HL-60/S4 treated with retinoic acid at 250 ng/mL for 4 days and 3 days (cell line): ENCODE results near the gene ZNF512B.

ENCODE experiments used
- in situ Hi-C: fragments of 300-500 bp; cut with MboI; formaldehyde crosslinking; loops from 2 replicates; pipeline ENCODE4 v1.7.0; 2022; ENCODE audit warnings: low sequenced_read_pairs

ZNF512B gene

DNA sequence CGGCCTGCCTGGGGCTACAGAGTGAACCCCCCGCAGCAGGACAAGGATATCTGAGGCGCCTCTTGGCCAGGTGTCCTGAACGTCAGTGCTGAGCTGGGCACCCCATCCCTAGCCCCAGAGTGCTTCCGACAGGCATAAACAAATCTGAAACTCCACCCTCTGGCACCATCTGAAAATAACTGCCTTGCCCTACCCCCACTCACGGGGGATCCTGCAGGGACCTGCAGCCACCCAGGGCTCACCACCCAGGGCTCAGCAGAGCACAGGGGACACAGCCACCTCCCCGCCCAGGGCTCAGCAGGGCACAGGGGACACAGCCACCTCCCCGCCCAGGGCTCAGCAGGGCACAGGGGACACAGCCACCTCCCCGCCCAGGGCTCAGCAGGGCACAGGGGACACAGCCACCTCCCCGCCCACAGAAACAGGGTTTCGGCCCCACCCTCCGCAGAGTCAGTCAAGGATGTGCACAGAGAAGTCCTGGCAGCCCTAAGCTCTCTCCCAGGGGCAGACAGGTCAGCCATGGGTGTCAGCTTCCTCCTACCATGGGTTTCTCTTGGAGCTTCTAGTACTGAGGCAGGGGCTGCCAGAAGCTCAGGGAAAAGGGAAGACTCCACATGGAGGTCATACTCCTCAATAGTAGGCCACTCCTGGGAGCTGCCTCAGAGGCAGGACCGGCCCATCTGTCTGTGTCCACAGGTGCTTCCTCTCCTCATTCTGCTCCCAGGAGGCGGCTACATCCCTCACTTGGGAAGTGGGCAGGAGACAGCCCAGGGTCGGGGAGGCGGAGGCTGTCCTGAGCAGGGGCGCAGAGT, 18.1 kb downstream of the ZNF512B start:
- in situ Hi-C loops = no loop called here

DNA sequence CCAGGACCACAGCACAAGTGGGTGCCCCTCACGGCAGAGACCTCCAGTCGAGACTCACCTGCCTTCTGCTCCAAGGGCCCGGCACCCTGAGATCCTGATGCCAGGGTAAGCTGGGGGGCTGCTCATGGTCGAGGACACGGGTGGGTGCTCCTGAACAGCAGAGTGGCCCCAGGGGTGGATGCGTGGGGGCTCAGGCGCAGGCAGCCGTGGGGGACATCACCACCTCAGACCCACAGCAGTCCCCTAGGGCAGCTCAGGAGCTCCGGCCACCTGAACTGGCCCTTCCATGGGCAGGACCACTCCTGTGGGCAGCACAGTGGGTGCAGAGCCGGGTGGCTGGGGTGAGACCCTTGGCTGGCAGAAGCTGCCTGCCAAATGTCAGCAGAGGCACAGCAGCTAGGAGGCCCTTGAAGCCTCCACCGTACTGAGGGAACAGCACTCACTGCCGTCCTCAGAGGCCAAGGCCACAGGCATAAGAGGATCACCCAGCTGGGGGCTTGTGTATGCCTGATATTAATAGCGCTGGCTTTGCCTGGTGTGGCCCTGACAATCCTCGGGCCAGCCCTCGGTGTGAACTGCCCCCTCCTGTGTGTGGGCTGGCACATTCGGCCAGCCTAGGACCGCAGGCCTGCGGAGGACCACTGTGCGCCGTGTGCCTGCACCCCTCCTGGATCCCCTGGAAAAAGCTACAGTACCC, 18.9 kb downstream of the ZNF512B start:
- in situ Hi-C loops = no loop called here

DNA sequence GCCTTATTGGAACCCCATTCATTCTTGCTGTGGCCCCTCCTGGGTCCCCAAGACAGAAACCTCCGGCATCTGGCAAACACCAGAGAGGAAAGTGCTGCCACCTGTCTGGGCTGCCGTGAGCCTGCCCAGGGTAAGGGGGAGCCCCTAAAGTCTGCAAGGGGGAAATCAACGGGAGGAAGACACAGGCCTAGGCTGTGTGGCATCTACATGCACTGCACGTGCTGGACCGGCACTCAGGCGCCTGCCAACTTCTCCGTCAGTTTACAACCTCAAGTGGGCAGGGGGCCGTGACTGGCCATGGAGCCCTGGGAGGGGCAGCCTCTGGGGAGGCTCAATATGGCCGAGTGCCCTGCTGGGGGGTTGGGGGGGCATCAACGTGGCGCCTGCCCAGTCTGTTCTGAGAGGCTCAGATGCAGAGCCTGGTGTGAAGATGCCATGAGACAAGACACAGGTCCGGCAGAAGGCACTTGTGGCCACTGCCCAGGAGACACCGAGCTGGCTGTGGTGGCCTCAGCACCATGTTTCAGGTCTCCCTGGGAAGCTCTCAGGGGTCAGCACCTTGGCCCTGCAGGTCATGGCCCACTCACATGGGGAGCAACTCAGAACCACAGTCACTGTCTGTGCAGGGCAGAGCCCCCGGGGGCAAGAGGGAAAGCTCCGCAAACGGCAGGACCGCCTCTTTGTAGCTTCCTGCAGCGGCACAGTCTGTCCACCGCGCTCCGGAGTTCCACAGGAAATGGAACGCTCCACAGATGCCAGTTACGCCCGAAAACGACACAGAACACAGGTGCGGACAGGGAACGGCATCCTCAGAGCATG, 21.9 kb downstream of the ZNF512B start:
- in situ Hi-C loops = no loop called here

DNA sequence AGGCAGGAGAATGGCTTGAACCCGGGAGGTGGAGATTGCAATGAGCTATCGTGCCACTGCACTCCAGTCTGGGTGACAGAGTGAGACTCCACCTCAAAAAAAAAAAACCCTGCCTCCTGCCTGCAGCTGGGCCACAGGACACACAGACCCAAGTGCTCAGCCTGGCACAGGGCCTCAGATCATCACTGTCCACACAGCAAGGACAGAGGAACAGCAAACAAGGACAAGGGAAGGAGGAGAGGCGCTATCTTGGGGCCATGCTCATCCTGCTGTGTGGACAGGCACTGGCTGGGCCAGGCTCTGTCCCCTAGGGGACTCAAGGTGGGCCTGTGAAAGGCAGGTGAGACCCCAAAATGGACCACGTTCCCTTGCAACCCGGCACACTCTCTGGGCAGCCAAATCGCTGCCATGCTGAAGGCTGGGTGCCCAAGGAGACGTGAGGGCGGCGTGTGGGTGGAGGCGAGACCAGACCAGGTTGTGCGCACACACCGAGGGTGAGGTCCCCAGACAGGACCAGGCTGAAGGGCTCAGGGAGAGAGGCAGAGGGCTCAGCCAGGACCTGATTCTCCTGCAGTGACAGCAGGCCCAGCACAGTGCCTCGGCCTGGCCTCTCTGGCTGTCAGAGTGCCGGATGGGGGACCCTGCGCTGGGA, 22.6 kb downstream of the ZNF512B start:
- in situ Hi-C loops = no loop called here

DNA sequence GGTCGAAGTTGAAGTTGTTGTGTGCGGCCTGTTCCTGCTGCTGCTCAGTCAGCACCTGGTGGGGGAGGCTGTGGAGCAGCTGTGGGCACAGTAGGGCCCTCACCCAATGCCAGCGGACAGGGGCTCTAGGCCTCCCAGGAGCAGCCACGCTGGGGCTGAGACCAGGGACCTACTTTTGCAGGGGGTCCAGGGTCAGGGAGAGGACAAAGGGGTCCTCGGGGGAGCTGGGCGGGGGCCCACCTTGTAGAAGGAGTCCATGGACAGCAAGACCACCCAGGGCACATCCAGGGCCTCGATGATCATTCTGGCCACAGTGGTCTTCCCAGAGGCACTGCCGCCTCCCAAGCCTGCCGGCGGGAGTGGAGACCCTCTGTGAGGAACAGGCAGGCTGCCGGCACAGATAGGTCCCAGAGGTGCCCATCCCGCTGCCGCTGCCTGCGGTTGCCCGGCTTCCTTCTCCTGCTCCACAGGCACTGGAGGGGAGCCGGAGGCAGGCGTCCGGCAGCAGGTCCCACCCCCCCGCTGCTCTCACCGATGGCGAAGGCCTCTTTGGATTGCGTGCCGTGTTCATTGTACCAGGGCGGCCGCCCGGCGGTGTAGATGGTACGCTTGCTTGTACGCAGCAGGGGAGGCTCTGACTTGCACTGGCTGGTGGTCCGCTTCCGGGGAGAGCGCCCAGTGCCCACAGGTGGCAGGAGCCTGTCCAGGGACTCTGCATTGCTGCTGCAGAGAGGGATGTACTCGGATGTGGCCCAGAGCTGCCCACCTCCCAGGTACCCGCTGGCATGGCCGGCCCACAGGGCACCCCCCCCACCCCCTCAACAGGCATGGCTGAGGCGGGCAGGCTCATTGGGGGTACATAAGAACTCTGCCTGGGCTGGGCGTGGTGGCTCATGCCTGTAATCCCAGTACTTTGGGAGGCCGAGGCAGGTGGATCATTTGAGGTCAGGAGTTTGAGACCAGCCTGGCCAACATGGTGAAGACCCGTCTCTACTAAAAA, 23.5 kb downstream of the ZNF512B start:
- in situ Hi-C loops = no loop called here

DNA sequence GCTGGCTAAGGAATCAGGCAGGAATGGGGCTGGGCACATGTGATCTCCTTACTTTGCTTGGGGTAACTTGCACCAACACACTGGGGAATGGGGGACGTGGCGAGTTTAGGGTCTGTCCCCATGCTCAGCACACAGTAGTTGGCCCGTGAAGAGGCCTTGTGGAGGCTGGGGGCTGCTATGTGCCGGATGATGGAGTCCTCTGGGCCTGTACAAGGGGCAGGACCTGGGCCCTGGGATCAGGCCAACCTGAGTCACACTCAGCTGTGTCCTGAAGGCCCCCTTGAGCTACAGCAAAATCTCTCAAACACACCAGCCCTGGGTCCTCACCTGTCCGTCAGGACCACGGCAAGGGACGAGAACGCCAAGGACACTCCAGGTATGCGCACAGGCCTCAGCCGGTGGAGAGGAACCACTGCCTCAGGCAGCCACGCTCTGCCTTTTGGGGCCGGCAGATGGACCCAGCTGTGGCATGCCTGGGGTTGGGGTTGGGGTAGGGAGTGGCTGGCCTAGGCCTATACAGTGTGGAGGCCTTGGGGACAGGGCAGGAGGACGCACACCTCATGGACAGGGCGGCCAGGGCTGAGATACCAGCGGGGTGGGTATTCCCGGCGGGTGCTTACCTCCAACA, 24.6 kb downstream of the ZNF512B start:
- in situ Hi-C loops = no loop called here

DNA sequence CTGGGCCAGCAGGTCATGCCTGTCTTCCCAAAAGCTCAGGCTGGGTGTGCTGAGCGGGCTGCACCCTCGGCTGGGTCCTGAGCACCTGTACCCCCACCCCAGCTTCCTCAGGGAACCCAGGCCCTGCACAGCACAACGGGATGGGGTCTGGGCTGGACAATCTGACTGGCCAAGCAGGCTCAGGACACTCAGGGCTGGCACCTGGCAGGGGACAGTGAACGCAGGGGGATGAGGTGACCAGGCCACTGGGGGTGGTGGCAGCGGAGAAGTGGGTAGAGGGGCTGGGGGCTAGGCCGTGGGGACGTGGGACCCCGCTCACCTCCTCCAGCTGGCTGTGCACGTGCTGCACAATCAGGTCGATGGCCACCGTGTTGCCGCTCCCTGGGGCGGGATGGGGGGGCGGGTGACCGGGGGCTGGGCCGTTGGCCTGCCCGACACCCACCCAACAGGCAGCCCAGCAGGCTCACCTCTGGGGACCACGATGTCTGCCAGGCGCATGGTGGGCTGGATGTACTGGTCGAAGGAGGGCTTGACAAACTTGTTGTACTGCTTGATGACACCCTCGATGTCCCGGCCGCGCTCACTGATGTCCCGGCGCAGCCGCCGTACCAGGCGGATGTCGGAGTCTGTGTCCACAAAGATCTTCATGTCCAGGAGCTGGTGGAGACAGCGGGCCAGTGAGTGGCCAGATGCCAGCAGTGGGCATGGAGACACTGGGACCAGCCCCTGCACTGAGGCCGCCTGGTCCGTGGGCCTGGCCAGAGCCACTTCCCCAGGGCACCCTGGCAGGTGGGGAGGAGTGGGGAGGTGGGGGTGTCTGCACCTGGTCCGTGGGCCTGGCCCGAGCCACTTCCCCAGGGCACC, 25.4 kb downstream of the ZNF512B start:
- in situ Hi-C loops = no loop called here

DNA sequence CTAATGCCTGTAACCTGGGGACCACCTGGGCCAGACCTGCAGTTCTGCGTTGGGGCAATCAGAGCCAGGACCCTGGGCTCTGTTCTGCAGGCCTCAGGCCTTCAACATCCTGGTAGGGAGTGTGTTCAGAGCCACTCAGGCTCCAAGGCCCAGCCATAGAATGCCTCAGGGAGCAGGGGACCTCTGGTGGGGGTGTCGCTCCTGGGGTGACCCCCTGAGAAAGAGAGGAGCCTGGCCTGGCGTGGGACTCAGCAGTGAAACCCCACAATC, 26.0 kb downstream of the ZNF512B start:
- in situ Hi-C loops = no loop called here

DNA sequence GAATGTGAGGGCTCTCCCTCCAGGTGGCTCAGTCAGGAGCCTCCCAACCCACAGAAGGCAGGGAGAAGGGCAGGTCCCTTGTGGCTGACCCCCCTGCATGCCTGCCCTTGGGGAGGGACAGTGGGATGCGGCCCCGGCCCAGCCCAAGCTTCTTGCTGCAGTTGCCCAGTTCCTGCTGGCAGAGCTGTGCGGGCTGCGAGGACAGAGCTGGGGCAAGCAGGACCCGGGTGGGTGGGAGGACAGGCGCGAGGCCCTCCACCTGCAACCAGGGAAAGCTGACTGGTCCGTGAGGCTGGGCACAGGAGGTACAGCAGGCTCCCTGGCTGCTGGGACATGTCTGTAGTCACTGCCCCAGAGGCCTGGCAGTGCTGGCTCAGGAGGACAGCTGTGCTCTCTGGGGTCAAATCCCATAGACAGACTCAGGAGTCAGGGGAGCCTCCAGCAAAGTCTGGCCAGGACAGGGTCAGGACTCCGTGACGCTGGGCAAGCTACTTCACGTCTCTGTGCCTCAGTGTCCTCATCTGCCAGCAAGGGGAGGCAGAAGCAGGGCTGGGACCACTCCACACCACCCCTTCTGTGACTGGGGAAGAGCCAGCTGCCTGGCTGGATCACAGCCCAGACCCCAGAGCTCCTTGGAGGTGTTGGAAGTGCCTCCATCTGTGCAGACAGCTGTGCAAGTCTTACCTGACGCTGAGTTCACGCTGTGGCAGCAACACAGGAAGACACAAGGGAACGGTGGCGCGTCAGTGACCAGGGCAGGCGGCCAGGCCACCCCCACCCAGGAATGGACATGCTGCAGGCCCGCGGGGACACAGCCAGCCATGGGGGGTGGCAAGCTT, 26.5 kb downstream of the ZNF512B start:
- in situ Hi-C loops = no loop called here

DNA sequence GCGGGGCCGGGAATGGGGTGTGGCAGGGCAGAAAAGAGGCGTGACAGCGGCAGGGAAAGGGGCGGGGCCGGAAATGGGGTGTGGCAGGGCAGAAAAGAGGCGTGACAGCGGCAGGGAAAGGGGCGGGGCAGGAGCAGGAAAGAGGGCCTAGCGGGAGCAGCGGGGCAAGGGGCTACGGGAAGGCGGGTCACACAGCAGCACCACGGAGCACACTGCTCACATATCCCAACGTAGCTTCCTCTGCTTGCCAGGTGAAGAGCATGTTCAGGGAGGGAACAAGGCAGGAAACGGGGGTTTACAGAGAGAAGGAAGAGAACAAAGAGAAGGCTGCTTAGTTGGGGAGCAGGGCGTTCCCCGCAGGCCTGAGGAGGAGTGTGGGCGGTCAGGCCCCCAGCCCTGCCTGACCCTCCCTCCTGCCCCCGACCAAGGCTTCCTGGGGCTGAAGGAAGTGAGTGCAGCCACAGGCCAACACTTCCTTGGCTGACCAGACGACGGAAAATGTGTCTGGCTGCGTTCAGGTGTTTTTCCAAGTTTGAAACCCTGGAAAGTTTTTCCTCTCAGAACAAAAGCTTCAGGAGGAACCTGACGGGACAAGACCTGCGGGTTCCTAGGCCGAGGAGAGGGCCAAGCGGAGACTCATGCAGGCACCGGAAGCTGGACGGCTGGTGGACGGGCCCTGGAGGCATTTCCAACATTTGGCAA, 27.3 kb downstream of the ZNF512B start:
- in situ Hi-C loops = no loop called here

DNA sequence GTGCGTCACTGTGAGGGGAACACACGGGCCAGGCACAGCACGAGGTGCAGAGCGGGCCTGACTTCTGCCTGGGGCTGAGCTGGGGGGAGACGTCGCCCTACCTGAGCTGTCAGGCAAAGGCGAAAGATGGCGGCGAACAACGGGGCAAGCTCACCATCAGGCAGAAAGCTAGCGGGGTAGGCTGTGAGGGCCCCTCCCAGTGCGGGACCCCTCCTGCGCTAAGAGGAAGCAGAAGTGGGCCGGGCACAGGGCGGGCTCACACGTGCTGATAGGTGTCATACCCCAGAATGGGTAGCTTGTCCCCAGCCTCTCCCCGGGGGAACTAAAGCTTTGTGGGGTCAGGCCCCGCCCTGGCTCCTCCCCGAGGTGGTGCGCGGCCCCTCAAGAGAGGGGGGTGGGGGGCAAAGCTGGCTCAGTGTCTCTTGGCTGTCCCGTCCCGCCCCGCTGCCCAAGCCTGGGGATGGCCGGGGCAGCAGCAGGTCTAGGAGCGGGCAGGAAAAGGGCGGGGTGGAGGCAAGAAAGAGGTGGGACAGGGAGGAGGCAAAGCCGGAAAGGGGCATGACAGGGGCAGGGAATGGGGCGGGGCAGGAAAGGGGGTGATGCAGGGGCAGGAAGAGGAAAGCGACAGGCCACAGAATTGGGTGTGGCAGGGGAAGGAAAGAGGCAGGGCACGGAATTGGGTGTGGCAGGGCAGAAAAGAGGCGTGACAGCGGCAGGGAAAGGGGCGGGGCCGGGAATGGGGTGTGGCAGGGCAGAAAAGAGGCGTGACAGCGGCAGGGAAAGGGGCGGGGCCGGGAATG, 28.2 kb downstream of the ZNF512B start:
- in situ Hi-C loops = no loop called here

DNA sequence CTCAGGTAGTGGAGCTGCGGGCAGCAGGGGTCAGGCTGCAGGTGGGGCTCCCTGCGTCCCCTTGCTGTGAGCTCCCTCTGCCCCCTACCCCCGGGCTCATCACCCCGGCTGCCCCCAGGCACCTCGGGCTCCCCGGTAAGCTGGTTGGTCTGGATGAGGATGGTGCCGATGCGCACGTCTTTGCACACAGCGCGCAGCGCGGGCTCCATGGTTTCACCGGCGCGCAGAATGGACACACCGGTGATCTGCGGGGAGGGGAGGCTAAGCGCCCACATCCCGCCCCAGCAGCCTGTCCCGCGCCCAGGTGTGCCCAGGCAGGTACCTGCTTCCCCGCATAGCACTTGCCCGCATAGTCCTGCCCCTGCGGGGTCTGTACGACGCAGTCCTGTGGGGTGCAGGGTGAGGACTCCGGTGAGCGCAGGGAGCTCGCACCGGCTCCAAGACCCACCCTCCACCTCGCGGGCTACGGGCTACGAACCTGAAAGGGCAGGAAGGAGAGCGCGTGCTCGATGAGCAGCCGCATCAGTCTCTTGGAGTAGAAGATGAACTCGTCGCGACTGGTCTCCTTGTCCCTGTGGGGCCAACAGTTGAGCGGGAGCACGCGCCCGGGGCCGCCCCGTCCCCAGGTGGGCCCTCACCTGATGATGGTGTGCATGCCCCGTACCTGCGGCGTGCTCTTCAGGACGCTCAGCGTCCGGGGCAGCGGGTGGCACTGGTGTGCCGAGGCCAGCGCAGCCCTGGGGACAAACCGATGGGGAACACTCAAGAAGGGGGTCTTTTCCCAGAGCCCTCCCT, 29.1 kb downstream of the ZNF512B start:
- in situ Hi-C loops = no loop called here

DNA sequence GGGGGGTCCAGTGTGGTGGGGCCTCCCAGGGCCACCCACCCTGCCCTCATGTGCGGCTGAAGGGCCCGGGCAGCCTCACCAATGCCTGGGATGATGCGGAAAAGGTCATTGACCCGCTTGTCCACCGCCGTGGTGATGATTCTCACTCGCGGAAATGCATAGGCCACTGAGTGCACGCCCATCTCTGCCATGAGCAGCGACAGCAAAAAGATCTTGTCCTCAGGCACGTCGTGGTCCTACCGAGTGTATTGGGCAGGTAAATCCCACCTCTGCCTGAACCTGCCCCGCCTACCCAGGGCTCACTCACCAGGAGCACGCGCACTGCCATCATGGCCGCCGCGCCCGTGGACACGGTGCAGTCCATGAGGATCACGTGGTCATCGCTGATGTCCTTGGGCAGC, 29.7 kb downstream of the ZNF512B start:
- in situ Hi-C loops = no loop called here

DNA sequence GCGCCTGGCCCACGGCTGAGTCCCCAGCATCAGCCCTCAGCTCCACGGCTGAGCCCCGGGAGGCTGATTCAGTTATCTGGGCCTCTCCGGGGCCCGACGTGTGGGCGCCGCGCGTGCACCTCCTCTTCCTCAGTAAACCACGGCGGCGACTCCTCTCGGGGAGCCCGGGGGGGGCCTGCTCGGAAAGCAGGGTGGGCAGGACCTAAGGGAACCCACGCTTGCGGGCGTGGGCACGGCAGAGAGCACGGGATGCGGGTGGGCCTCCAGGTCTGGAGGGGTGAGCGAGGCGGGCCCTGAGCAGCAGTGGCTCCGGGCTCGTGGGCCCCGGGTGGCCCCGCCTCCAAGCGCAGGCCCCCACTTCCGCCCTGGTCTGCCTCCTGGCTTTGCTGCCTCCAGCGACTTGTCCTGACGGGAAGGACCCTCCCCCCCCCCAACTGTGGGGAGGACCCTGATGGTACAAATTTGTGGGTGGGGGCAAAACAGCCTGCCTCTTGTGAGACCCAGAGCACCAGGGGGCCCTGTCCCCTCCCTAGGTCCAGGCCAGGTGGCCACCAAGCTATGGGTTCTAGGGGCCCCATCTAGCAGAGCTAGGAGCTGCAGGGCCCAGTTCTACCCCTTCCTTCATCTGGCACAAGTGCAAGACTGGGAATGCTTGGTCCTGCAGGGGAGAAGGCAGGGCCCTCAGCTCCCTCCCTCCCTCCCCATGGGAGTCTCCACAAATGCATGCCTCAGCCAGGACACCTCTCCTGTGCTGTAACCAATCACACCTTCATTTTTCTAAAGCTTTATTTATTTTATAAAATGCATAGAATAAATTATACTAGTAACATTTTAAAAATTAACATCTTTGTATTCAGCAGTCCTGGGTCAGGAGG, 30.4 kb downstream of the ZNF512B start:
- in situ Hi-C loops = no loop called here

DNA sequence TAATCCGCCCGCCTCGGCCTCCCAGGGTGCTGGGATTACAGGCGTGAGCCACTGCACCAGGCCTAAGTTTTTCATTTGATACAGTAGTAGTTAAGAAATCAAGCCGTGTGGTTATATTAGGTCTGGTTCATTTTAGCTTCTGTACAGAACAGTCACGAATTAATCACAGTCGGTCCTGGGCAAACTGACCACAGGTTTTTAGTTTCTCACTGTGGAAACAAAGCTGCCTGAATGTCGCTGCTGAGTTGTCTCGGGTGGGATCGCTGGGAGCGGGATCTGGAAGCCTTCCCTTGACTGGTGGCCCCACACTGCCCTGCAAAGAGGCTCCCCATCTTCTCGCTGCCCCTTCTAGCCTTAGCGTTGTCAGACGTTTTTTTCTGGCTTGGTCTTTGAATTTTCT, 32.1 kb downstream of the ZNF512B start:
- in situ Hi-C loops = no loop called here
